H1 (cell line): ENCODE results near the gene ARPP21. TPM values are rescaled to one million over a fixed set of nuclear protein-coding genes. Genes with fewer than 3 reads are reported as not detected.

ENCODE experiments used
- CTCF ChIA-PET: fragments of 300-600 bp; sonication (Branson Sonifier 250); formaldehyde crosslinking; loops from one replicate; lab custom pipeline; 2021; ENCODE audit not compliant: partially characterized antibody; lab: Charles Lee
- POLR2A ChIA-PET: fragments of 300-600 bp; sonication (Branson Sonifier 250); formaldehyde crosslinking; loops from one replicate; lab custom pipeline; 2021; ENCODE audit warnings: inconsistent platforms; ENCODE audit not compliant: partially characterized antibody; lab: Charles Lee
- DNase-seq, 2 experiments: peaks; one replicate each; pipeline versions ENCODE4 v3.0.0 to v3.0.0-alpha.2; 2010 to 2022; ENCODE audit warnings: low spot score in 2 of 2, low read depth in 1 of 2, mixed read lengths in 1 of 2
- FAIRE-seq: peaks from 2 replicates; lab custom pipeline; 2011; peaks lifted over from hg19 to GRCh38; lab: Jason Lieb, UNC
- H2AFZ ChIP-seq: 2 replicates; pipeline ENCODE4 v1.8.1; 2012; ENCODE audit warnings: low read length, inconsistent platforms
- H2AK5ac ChIP-seq: 2 replicates; pipeline ENCODE4 v1.6.1; 2013; ENCODE audit warnings: low read depth, low read length
- H2BK120ac ChIP-seq: replicated peaks from 2 replicates; pipeline ENCODE3; 2013; ENCODE audit warnings: low read depth, low read length, inconsistent platforms
- H2BK12ac ChIP-seq: 2 replicates; pipeline ENCODE4 v1.6.1; 2013; ENCODE audit warnings: low read depth, low read length
- H2BK15ac ChIP-seq: 2 replicates; pipeline ENCODE4 v1.6.1; 2013; ENCODE audit warnings: low read length
- H2BK20ac ChIP-seq: 2 replicates; pipeline ENCODE4 v1.6.1; 2013; ENCODE audit warnings: low read length
- H2BK5ac ChIP-seq: 2 replicates; pipeline ENCODE4 v1.6.1; 2013; ENCODE audit warnings: low read depth, low read length
- H3K14ac ChIP-seq: 2 replicates; pipeline ENCODE4 v1.6.1; 2013; ENCODE audit warnings: inconsistent platforms; ENCODE audit not compliant: insufficient read length
- H3K18ac ChIP-seq: 2 replicates; pipeline ENCODE4 v1.6.1; 2013; ENCODE audit warnings: low read length; ENCODE audit errors: extremely low read depth
- H3K23ac ChIP-seq: 2 replicates; pipeline ENCODE4 v1.6.1; 2013; ENCODE audit warnings: inconsistent platforms; ENCODE audit not compliant: insufficient read length
- H3K23me2 ChIP-seq: 2 replicates; pipeline ENCODE4 v1.6.1; 2013; ENCODE audit warnings: low read depth, low read length
- H3K27ac ChIP-seq: 2 replicates; pipeline ENCODE4 v1.6.1; 2011; ENCODE audit warnings: low read depth, low read length, inconsistent platforms
- H3K27me3 ChIP-seq, 4 experiments: replicated peaks in 1 of 4; 1 replicate in 1 of 4; 2 replicates in 3 of 4; pipeline versions ENCODE4 v1.6.1 to v1.8.1; 2011 to 2013; ENCODE audit warnings: low read length in 3 of 4, mild to moderate bottlenecking in 3 of 4, inconsistent platforms in 2 of 4, mixed read lengths in 2 of 4, moderate library complexity in 1 of 4; ENCODE audit not compliant: control insufficient read depth in 3 of 4, insufficient read depth in 3 of 4; ENCODE audit errors: extremely low read depth in 1 of 4
- H3K36me3 ChIP-seq, 4 experiments: 2 replicates each; pipeline versions ENCODE4 v1.6.1 to v1.8.1; 2011 to 2013; ENCODE audit warnings: mild to moderate bottlenecking in 4 of 4, low read length in 3 of 4, moderate library complexity in 2 of 4, control low read depth in 1 of 4, inconsistent platforms in 1 of 4; ENCODE audit not compliant: insufficient read depth in 4 of 4, control insufficient read depth in 2 of 4
- H3K4ac ChIP-seq: replicated peaks from 2 replicates; pipeline ENCODE3; 2013; ENCODE audit warnings: low read length, low read depth, mixed read lengths, inconsistent platforms; ENCODE audit not compliant: insufficient read length
- H3K4me1 ChIP-seq, 4 experiments: replicated peaks in 1 of 4; 1 replicate in 1 of 4; 2 replicates in 3 of 4; pipeline versions ENCODE4 v1.6.1 to v1.8.1; 2011 to 2013; ENCODE audit warnings: low read length in 3 of 4, inconsistent platforms in 2 of 4, mixed read lengths in 1 of 4; ENCODE audit not compliant: insufficient read depth in 4 of 4, control insufficient read depth in 3 of 4
- H3K4me2 ChIP-seq, 2 experiments: 2 replicates each; pipeline versions ENCODE4 v1.6.1 to v1.8.1; 2011 to 2013; ENCODE audit warnings: low read depth in 2 of 2, low read length in 2 of 2, control low read depth in 1 of 2, inconsistent platforms in 1 of 2, mild to moderate bottlenecking in 1 of 2; ENCODE audit not compliant: insufficient read depth in 1 of 2
- H3K4me3 ChIP-seq, 4 experiments: fragments of 200-600, 300-600 bp in 1 of 4; sonication (generic), shearing (Covaris generic), sonication (Bioruptor Twin) in 1 of 4; 2 replicates each; pipeline versions ENCODE4 v1.5.1 to v1.8.1; 2011 to 2016; ENCODE audit warnings: low read length in 4 of 4, low read depth in 3 of 4, control low read depth in 2 of 4, inconsistent platforms in 2 of 4, mild to moderate bottlenecking in 2 of 4, mixed read lengths in 1 of 4, moderate library complexity in 1 of 4; ENCODE audit not compliant: insufficient read depth in 2 of 4; ENCODE audit errors: extremely low read depth in 1 of 4
- H3K56ac ChIP-seq: replicated peaks from 2 replicates; pipeline ENCODE3; 2013; ENCODE audit warnings: low read depth, mild to moderate bottlenecking, mixed read lengths, low read length, inconsistent platforms; ENCODE audit not compliant: insufficient read length
- H3K79me1 ChIP-seq: 2 replicates; pipeline ENCODE4 v1.6.1; 2013; ENCODE audit warnings: low read depth, low read length, control low read depth
- H3K79me2 ChIP-seq, 2 experiments: 2 replicates each; pipeline versions ENCODE4 v1.6.1 to v1.8.1; 2012 to 2013; ENCODE audit warnings: low read length in 2 of 2, mild to moderate bottlenecking in 2 of 2, inconsistent platforms in 1 of 2; ENCODE audit not compliant: insufficient read depth in 2 of 2, control insufficient read depth in 1 of 2
- H3K9ac ChIP-seq, 4 experiments: replicated peaks in 1 of 4; 1 replicate in 1 of 4; 2 replicates in 3 of 4; pipeline versions ENCODE4 v1.6.1 to v1.8.1; 2011 to 2013; ENCODE audit warnings: low read depth in 3 of 4, low read length in 3 of 4, control low read depth in 2 of 4, mild to moderate bottlenecking in 2 of 4, moderate library complexity in 2 of 4, inconsistent platforms in 1 of 4; ENCODE audit errors: extremely low read depth in 1 of 4
- H3K9me3 ChIP-seq, 2 experiments: 2 replicates each; pipeline versions ENCODE4 v1.6.1 to v1.8.1; 2012 to 2013; ENCODE audit warnings: mild to moderate bottlenecking in 2 of 2, moderate library complexity in 2 of 2, control low read depth in 1 of 2, inconsistent platforms in 1 of 2, low read depth in 1 of 2, low read length in 1 of 2, mixed read lengths in 1 of 2; ENCODE audit not compliant: insufficient read depth in 2 of 2
- H4K20me1 ChIP-seq, 2 experiments: replicated peaks in 1 of 2; 2 replicates each; pipeline versions ENCODE3 to v1.8.1; 2011 to 2013; ENCODE audit warnings: inconsistent platforms in 2 of 2, low read length in 2 of 2, mild to moderate bottlenecking in 1 of 2; ENCODE audit not compliant: insufficient read depth in 2 of 2, control insufficient read depth in 1 of 2
- H4K5ac ChIP-seq: 2 replicates; pipeline ENCODE4 v1.6.1; 2013; ENCODE audit warnings: low read length, low read depth, mixed read lengths, inconsistent platforms; ENCODE audit not compliant: insufficient read length
- H4K8ac ChIP-seq: 2 replicates; pipeline ENCODE4 v1.8.0; 2013; ENCODE audit warnings: mild to moderate bottlenecking, moderate library complexity, low read length, inconsistent platforms; ENCODE audit not compliant: insufficient read depth; ENCODE audit errors: extremely low read depth
- H4K91ac ChIP-seq: replicated peaks from 2 replicates; pipeline ENCODE3; 2013; ENCODE audit warnings: low read length, mixed read lengths, inconsistent platforms; ENCODE audit not compliant: insufficient read length
- ASH2L ChIP-seq: fragments of 200-600, 300-600 bp; sonication (generic); IDR thresholded peaks from one replicate; pipeline ENCODE4 v1.7.1; 2017; ENCODE audit warnings: low read length
- CBX5 ChIP-seq: fragments of 300-800, 300-1000 bp; sonication (generic); IDR thresholded peaks from 2 replicates; pipeline ENCODE4 v1.7.1; 2016; ENCODE audit warnings: antibody characterized with exemption, low read length, low read depth
- CEBPB ChIP-seq: IDR thresholded peaks from 2 replicates; pipeline ENCODE4 v1.6.1; 2012; ENCODE audit warnings: low read depth, low read length
- CHD1 ChIP-seq: IDR thresholded peaks from 2 replicates; pipeline ENCODE4 v1.6.1; 2012; ENCODE audit warnings: low read depth, low read length, improper control_type of control experiment
- EGR1 ChIP-seq: IDR thresholded peaks from 2 replicates; pipeline ENCODE4 v1.6.1; 2011; ENCODE audit warnings: low read depth, low read length, borderline replicate concordance
- HDAC2 ChIP-seq, 2 experiments: fragments of 300-600 bp in 1 of 2; sonication (generic) in 1 of 2; IDR thresholded peaks; 2 replicates each; pipeline ENCODE4 v1.6.1; 2011 to 2012; ENCODE audit warnings: low read depth in 2 of 2, low read length in 2 of 2, mild to moderate bottlenecking in 2 of 2, moderate library complexity in 2 of 2, borderline replicate concordance in 1 of 2, inconsistent platforms in 1 of 2
- HDAC6 ChIP-seq: IDR thresholded peaks from one replicate; pipeline ENCODE4 v1.7.1; 2012; ENCODE audit warnings: low read depth, mild to moderate bottlenecking, inconsistent platforms, low read length, moderate library complexity
- NANOG ChIP-seq: IDR thresholded peaks from 2 replicates; pipeline ENCODE4 v1.6.1; 2011; ENCODE audit warnings: low read length, low read depth, mild to moderate bottlenecking, inconsistent platforms; ENCODE audit not compliant: insufficient read depth, poor library complexity, severe bottlenecking
- PHF8 ChIP-seq: fragments of 200-600 bp; sonication (generic); conservative IDR thresholded peaks from 2 replicates; pipeline ENCODE4 v1.7.1; 2012; ENCODE audit warnings: low read depth, mild to moderate bottlenecking, inconsistent platforms, low read length, moderate library complexity
- POLR2A ChIP-seq, 2 experiments: IDR thresholded peaks; 1 replicate in 1 of 2; 2 replicates in 1 of 2; pipeline ENCODE4 v1.6.1; 2011; ENCODE audit warnings: low read depth in 2 of 2, low read length in 2 of 2, mild to moderate bottlenecking in 2 of 2; ENCODE audit errors: control extremely low read depth in 1 of 2
- POLR2AphosphoS5 ChIP-seq: IDR thresholded peaks from 2 replicates; pipeline ENCODE4 v1.6.1; 2011; ENCODE audit warnings: low read depth, low read length
- POU5F1 ChIP-seq: IDR thresholded peaks from 2 replicates; pipeline ENCODE4 v1.6.1; 2011; ENCODE audit warnings: low read depth, mild to moderate bottlenecking, low read length, moderate library complexity
- RBBP5 ChIP-seq: IDR thresholded peaks from 2 replicates; pipeline ENCODE4 v1.7.1; 2012; ENCODE audit warnings: low read depth, mild to moderate bottlenecking, inconsistent platforms, low read length, moderate library complexity, borderline replicate concordance
- SIRT6 ChIP-seq: IDR thresholded peaks from one replicate; pipeline ENCODE4 v1.7.1; 2012; ENCODE audit warnings: low read length, inconsistent platforms
- SIX5 ChIP-seq: IDR thresholded peaks from 2 replicates; pipeline ENCODE4 v1.6.1; 2011; ENCODE audit warnings: mild to moderate bottlenecking, low read depth, low read length
- SP2 ChIP-seq: IDR thresholded peaks from 2 replicates; pipeline ENCODE4 v1.6.1; 2012; ENCODE audit warnings: mild to moderate bottlenecking, low read length, inconsistent platforms
- SUZ12 ChIP-seq: fragments of 200-600 bp; sonication (generic); IDR thresholded peaks from 2 replicates; pipeline ENCODE4 v1.6.1; 2012; ENCODE audit warnings: mild to moderate bottlenecking, inconsistent platforms, low read length, moderate library complexity, mixed read lengths
- WGBS, 2 experiments: shearing (Covaris generic) in 1 of 2; methylation state at CpG; one replicate each; pipeline versions ENCODE4 v1.1.6 to v1.1.7; 2013 to 2015; ENCODE audit warnings: low lambda C conversion rate in 2 of 2, mixed read lengths in 2 of 2, inconsistent platforms in 1 of 2, low coverage in 1 of 2, missing lambda C conversion rate in 1 of 2; ENCODE audit not compliant: insufficient replicate concordance in 2 of 2, insufficient coverage in 1 of 2, insufficient read length in 1 of 2; ENCODE audit errors: extremely low coverage in 1 of 2, missing lambda C conversion rate in 1 of 2; 5-methylcytosine and 5-hydroxymethylcytosine counted together
- polyA plus RNA-seq, 7 experiments: library from polyadenylated mRNA; depleted of rRNA in 3 of 7; stranded (reverse) in 5 of 7; unstranded in 2 of 7; fragments of >200 nt in 5 of 7; fragments of 200-250 nt in 2 of 7; gene quantifications; 1 replicate in 5 of 7; 2 replicates in 1 of 7; 4 replicates in 1 of 7; pipeline versions ENCODE4 v1.2.1 to v1.2.3, GENCODE V29; 2011 to 2013; ENCODE audit warnings: missing spikeins in 2 of 7, mixed read lengths in 2 of 7
- total RNA-seq: library from RNA; stranded (reverse); fragmentation: NEBNext Ultra II Directional; extraction: Animal tissue kit (Norgen Biotek cat#: 25700); gene quantifications from 2 replicates; pipeline ENCODE4 v1.2.1, GENCODE V29; 2021

ARPP21 gene
- total and polyA plus RNA-seq, 2 of the 8 experiments (the other 6 are each of a cell fraction or from before 2014, with no cell fraction given), result not detected

- no peaks in the 10 kb centered on the region for H3K9me3 ChIP-seq
- no peak overlapping the region for H2BK15ac ChIP-seq
- no peak overlapping the region for H4K91ac ChIP-seq
- H4K5ac ChIP-seq, result no peak overlapping the region
- no peak overlapping the region for H3K4me3 ChIP-seq
- H3K23ac ChIP-seq, result no peak overlapping the region
- H3K23me2 ChIP-seq, result no peaks in the 10 kb centered on the region
- no peak overlapping the region for H3K56ac ChIP-seq
- ChIA-PET CTCF (no interaction called here), POLR2A (no interaction called here)
- no peaks in the 10 kb centered on the region for H4K20me1 ChIP-seq
- H3K4me1 ChIP-seq, result no peaks in the 10 kb centered on the region
- no peaks in the 10 kb centered on the region for H3K79me1 ChIP-seq
- H3K4me2 ChIP-seq, result no peak overlapping the region
- peaks cover 0 to 1% (median under 1%) of the 10 kb centered on the region in 4 experiments; a peak in 4 of 7 replicates for H3K27me3 ChIP-seq
- no peaks in the 10 kb centered on the region for H3K79me2 ChIP-seq
- H3K9ac ChIP-seq, result no peak overlapping the region
- no peak overlapping the region for H3K4ac ChIP-seq
- H2BK5ac ChIP-seq, result no peak overlapping the region
- H2AK5ac ChIP-seq, result no peak overlapping the region
- no peak overlapping the region for H2BK12ac ChIP-seq
- FAIRE-seq, result no peak
- H2AFZ ChIP-seq, result no peak overlapping the region
- H4K8ac ChIP-seq, result no peak overlapping the region
- WGBS, 2 experiments, result 94% methylated on average over 4 of the region's 4 CpGs; no CpG with 5 or more reads in 1 of the 2 experiments
- no peak overlapping the region for H2BK20ac ChIP-seq
- H3K36me3 ChIP-seq, result no peaks in the 10 kb centered on the region
- H2BK120ac ChIP-seq, result no peak overlapping the region
- H3K27ac ChIP-seq, result no peak overlapping the region
- no peak for DNase-seq
- no peak overlapping the region for H3K14ac ChIP-seq
- no peak overlapping the region for H3K18ac ChIP-seq
- TF ChIP-seq RBBP5 (no peak), SUZ12 (no peak), ASH2L (no peak), HDAC2 (IDR thresholded peaks at IDR 0.05; ENCODE audit: borderline replicate concordance in 1 of 2, low read depth in 2 of 2, low read length in 2 of 2) (no peak), SIX5 (no peak), POLR2AphosphoS5 (no peak), HDAC6 (no peak), CEBPB (no peak), SP2 (no peak), PHF8 (no peak), POU5F1 (no peak), SIRT6 (no peak), POLR2A (IDR thresholded peaks at IDR 0.05; ENCODE audit: control extremely low read depth in 1 of 2, low read depth in 2 of 2, low read length in 2 of 2) (no peak), NANOG (no peak), EGR1 (no peak), CBX5 (no peak), CHD1 (no peak)
Measured at GRCh38 chr3:35646081-35646480, 6.8 kb downstream of the ARPP21 start.
